Subcutaneous abdominal adipose tissue (tissue), 5 donors: ENCODE measurements around the gene TMEM174.

Source experiments
- H3K27ac ChIP-seq: one replicate; pipeline ENCODE4 v1.7.0; 2013; ENCODE audit warnings: low read depth, mild to moderate bottlenecking, inconsistent platforms, low read length, moderate library complexity
- H3K27me3 ChIP-seq, 5 donors: one replicate each; pipeline ENCODE4 v1.7.0; 2013; ENCODE audit warnings: low read length in 5 of 5, inconsistent platforms in 1 of 5; ENCODE audit not compliant: control insufficient read depth in 5 of 5, insufficient read depth in 4 of 5
- H3K36me3 ChIP-seq, 5 donors: one replicate each; pipeline ENCODE4 v1.7.0; 2013; ENCODE audit warnings: low read length in 5 of 5; ENCODE audit not compliant: control insufficient read depth in 5 of 5, insufficient read depth in 5 of 5
- H3K4me1 ChIP-seq, 5 donors: one replicate each; pipeline ENCODE4 v1.7.0; 2013; ENCODE audit warnings: low read length in 5 of 5, mild to moderate bottlenecking in 3 of 5, moderate library complexity in 1 of 5; ENCODE audit not compliant: control insufficient read depth in 5 of 5, insufficient read depth in 5 of 5
- H3K4me3 ChIP-seq, 5 donors: one replicate each; pipeline ENCODE4 v1.7.0; 2013; ENCODE audit warnings: low read length in 5 of 5, low read depth in 1 of 5
- H3K9ac ChIP-seq, 5 donors: one replicate each; pipeline ENCODE4 v1.7.0; 2013; ENCODE audit warnings: low read length in 5 of 5, mild to moderate bottlenecking in 4 of 5, moderate library complexity in 3 of 5
- H3K9me3 ChIP-seq, 5 donors: one replicate each; pipeline ENCODE4 v1.7.0; 2013; ENCODE audit warnings: low read length in 5 of 5; ENCODE audit not compliant: control insufficient read depth in 5 of 5
- donor health status: healthy.
- donor health status: healthy.
- donor health status: healthy.
- donor health status: healthy.
- donor health status: healthy.

The TMEM174 gene, protein sequence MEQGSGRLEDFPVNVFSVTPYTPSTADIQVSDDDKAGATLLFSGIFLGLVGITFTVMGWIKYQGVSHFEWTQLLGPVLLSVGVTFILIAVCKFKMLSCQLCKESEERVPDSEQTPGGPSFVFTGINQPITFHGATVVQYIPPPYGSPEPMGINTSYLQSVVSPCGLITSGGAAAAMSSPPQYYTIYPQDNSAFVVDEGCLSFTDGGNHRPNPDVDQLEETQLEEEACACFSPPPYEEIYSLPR

DNA sequence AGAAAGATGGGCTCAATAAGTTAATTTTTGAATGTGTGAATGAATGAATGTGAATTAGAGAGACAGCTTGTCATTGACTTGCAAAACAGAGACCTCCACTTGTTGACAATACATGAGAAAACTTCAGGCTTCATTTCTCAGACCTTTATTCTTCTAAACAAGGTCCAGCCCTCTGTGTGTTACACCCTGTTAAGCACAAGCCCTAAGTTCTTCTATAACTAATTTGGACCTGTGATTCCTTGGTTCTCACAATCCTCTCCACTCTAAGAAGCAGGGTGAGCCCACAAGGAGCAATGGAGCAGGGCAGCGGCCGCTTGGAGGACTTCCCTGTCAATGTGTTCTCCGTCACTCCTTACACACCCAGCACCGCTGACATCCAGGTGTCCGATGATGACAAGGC lies at the start of gene TMEM174:
Gene TMEM174 (plus strand): TSS at position 243 of the 400 bp plus-strand sequence. CDS start 51 bp downstream, at position 294.
- peaks cover 0 to 16% (median 4%) of the 10 kb centered on the region in 5 donors for H3K27me3 ChIP-seq
- no peaks in the 10 kb centered on the region for H3K9me3 ChIP-seq
- no peak within 1 kb of the TSS for H3K4me3 ChIP-seq
- H3K27ac ChIP-seq, result no peak within 1 kb of the TSS
- peaks cover 0 to 8% (median 0%) of the 10 kb centered on the region in 5 donors for H3K4me1 ChIP-seq
- H3K9ac ChIP-seq, result no peak within 1 kb of the TSS
- no peaks in the 10 kb centered on the region for H3K36me3 ChIP-seq

DNA sequence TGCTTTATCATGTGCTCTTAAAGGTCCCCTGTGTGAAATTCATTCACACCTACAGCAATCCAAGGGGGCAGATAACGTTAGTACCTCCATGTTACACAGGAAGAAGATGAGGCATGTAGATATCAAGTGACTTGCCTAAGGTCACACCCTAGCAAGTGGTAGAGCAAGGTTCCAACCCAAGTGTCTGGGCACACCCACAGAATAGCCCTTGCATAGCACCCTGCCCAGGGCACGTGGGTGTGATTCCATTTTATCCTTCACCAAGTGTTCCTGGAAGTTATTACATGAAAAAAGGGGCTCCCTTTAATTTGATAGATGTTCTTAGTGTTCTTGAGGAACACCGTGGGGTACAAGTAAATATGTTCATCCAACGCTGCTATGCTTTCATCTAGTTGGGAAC lies 47.7 kb upstream of the TMEM174 start:
- peaks cover 4 to 31% (median 12%) of the 10 kb centered on the region in 5 donors for H3K27me3 ChIP-seq
- H3K4me1 ChIP-seq, result peaks cover 0 to 8% (median 7%) of the 10 kb centered on the region in 5 donors
- no peak overlapping the region for H3K9ac ChIP-seq
- H3K4me3 ChIP-seq, result no peak overlapping the region
- H3K27ac ChIP-seq, result no peak overlapping the region
- H3K36me3 ChIP-seq, result no peaks in the 10 kb centered on the region
- no peaks in the 10 kb centered on the region for H3K9me3 ChIP-seq

DNA sequence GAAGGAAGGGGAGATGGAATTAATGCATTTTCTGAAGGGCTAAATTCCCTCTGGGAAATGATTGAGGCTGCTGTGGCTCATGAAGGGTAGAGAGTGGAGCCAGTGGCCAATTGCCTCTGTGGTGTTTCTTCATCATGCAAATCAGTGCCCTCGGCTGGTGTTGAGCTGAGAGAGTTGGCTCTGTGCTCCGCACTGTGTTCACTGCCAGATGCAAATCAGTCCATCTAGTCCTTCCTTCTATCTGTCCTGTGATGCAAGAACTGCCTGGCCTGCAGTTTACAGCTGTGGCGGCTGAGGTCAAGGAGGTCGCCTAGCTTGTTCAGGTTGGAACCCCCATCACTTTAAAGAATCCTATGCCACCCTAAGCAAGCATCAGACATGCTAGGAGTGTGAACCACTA lies 46.6 kb upstream of the TMEM174 start:
- Histone ChIP-seq H3K27ac (no peak overlapping the region), H3K4me1 (peaks cover 0 to 2% (median 0%) of the 10 kb centered on the region in 5 donors)

DNA sequence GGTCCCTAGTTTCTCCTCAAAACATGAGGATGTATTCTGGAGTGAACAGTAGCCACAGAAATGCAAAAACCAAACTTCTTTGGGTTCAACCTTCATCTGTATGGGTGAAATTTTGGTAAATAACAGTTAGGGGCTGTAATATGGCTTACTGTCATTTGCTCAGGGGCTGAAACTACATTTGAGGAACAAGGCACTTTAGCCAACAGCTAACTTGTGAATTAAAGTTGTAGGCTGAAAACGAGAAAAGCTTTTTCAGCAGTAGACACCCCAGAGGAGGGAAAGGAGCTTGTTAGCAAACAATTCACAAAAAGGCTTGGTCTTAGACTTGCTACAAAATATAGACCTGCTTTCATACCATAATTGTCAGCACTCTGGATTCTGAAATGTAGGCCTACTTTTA lies 46.0 kb upstream of the TMEM174 start:
- Histone ChIP-seq H3K4me1 (peaks cover 0 to 2% (median 0%) of the 10 kb centered on the region in 5 donors), H3K27ac (no peak overlapping the region), H3K9me3 (no peaks in the 10 kb centered on the region), H3K36me3 (no peaks in the 10 kb centered on the region), H3K4me3 (no peak overlapping the region), H3K27me3 (peaks cover 3 to 22% (median 7%) of the 10 kb centered on the region in 5 donors), H3K9ac (no peak overlapping the region)

More for the DNA sequence above, 46.6 kb upstream of the TMEM174 start:
- no peaks in the 10 kb centered on the region for H3K9me3 ChIP-seq
- H3K36me3 ChIP-seq, result no peaks in the 10 kb centered on the region
- peaks cover 4 to 26% (median 7%) of the 10 kb centered on the region in 5 donors for H3K27me3 ChIP-seq
- no peak overlapping the region for H3K4me3 ChIP-seq
- H3K9ac ChIP-seq, result no peak overlapping the region

DNA sequence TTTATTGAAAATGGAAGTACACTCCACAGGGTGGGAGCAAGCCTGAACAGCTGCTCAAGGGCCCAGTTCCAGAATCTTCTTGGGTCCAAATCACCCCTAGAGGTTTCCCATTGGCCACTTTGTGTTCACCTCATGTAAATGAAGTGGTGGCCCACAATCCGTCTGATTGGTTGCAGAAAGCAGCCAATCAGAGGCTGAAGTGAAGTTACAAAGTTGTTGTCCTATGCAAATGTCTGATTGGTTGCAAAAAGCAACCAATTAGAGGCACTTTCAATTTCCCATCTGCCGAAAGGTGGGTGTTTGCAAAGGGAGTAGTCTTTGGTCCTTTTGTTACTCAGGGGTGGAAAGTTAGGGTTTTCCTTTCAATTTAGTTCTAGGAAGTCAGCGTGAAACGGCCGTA lies 43.9 kb upstream of the TMEM174 start:
- Histone ChIP-seq H3K36me3 (no peaks in the 10 kb centered on the region), H3K9me3 (no peaks in the 10 kb centered on the region), H3K9ac (no peak overlapping the region), H3K4me1 (no peaks in the 10 kb centered on the region), H3K4me3 (no peak overlapping the region), H3K27ac (no peak overlapping the region), H3K27me3 (peaks cover 0 to 10% (median 0%) of the 10 kb centered on the region in 5 donors)

DNA sequence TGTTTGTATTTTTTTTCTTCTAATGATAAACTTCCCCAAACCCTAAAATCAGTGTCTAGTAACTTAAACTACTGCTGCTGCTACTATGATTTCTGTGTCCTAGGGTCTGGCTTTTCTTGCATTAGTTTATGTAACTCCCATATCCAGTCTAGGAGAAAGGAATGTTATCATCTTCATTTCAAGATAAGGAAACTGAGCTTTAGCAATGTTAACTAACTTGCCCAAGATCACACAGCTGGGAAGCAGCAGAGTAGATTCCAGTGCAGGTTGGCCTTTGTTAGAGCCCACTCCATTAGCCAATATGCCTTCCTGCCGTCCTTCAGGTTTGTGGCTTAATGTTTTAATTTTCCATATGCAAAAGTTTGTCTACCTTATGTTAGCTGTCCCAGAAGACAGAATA lies 42.2 kb upstream of the TMEM174 start:
- no peak overlapping the region for H3K4me3 ChIP-seq
- H3K27ac ChIP-seq, result no peak overlapping the region
- H3K4me1 ChIP-seq, result no peaks in the 10 kb centered on the region
- no peak overlapping the region for H3K9ac ChIP-seq
- no peaks in the 10 kb centered on the region for H3K36me3 ChIP-seq
- no peaks in the 10 kb centered on the region for H3K9me3 ChIP-seq
- H3K27me3 ChIP-seq, result peaks cover 0 to 12% (median 5%) of the 10 kb centered on the region in 5 donors

DNA sequence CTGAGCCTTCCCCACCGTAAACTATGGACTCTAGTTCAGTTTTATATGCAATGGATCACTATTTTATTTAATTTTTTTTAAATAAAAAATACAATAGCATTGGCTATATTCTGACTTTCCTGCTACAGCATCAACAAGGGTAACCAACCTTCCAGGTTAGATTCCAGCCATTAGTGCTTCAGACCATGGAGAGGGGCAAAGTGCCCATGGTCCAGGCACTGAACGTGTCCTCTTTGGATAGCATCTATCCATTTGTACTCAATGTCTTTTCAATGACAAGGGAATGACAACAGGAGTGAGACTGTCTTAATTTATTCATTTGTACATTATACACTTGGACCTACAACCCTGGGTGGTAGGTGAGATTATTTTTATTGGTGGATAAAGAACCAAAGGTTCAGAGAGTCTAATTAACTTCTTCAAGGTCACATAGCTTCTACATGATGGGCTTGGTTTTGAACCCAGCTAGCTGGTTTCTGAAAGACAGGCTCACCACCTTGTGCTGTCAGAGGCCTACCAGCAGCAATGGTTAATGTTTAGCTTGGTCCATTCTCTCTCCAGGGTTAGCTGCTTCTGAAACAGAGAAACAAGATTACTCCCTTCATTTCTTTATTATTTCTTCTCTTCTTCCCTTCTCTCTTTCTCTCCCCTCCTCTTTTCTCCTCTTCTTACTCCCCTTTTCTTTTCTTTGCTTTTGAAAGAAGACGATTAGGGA lies 41.1 kb upstream of the TMEM174 start:
- Histone ChIP-seq H3K4me3 (no peak overlapping the region), H3K27ac (no peak overlapping the region), H3K9me3 (no peaks in the 10 kb centered on the region), H3K9ac (no peak overlapping the region), H3K36me3 (no peaks in the 10 kb centered on the region), H3K27me3 (peaks cover 5 to 23% (median 9%) of the 10 kb centered on the region in 5 donors), H3K4me1 (peaks cover 0 to 6% (median 0%) of the 10 kb centered on the region in 5 donors)

DNA sequence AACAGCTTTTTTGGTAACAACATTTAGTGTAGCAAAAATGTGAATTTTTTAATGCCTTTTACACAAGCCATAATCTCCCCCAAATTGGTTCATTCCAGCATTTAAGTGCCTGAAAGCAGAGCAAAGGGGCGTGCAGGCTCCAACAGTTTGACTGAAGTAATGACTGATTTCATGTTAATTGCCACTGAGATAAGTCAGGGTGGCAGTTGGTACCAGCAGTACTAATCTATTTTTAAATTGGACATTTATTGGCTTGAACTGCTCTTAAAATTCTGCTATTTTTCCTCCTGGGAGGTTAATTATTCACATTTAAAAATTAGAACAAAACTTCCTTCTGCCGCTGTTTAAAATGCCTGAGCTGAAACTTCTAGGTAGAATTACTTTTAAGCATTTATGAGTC lies 40.2 kb upstream of the TMEM174 start:
- peaks cover 10 to 29% (median 13%) of the 10 kb centered on the region in 5 donors for H3K27me3 ChIP-seq
- H3K4me3 ChIP-seq, result no peak overlapping the region
- H3K36me3 ChIP-seq, result no peaks in the 10 kb centered on the region
- no peak overlapping the region for H3K9ac ChIP-seq
- no peaks in the 10 kb centered on the region for H3K9me3 ChIP-seq
- H3K4me1 ChIP-seq, result peaks cover 0 to 6% (median 0%) of the 10 kb centered on the region in 5 donors
- no peak overlapping the region for H3K27ac ChIP-seq

DNA sequence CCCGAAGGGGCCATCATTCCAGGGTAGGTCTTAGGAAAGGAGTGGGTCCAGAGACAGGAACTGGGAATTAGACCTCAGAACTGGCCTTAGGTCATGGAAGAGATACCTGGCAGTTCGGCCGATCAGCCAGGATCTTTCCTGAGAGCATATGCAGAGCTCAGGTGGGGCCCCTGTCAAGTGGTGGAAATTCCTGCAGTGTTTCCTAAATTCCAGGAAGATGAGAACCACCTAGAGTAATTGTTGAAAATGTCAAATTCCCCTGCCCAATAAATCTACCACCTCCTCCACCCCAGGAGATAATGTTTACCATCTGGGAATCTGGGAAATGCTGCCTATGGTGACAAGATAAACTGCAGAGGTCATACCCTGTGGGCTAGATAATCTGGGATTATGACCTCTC lies 38.0 kb upstream of the TMEM174 start:
- no peaks in the 10 kb centered on the region for H3K9me3 ChIP-seq
- peaks cover 12 to 29% (median 19%) of the 10 kb centered on the region in 5 donors for H3K27me3 ChIP-seq
- no peak overlapping the region for H3K9ac ChIP-seq

DNA sequence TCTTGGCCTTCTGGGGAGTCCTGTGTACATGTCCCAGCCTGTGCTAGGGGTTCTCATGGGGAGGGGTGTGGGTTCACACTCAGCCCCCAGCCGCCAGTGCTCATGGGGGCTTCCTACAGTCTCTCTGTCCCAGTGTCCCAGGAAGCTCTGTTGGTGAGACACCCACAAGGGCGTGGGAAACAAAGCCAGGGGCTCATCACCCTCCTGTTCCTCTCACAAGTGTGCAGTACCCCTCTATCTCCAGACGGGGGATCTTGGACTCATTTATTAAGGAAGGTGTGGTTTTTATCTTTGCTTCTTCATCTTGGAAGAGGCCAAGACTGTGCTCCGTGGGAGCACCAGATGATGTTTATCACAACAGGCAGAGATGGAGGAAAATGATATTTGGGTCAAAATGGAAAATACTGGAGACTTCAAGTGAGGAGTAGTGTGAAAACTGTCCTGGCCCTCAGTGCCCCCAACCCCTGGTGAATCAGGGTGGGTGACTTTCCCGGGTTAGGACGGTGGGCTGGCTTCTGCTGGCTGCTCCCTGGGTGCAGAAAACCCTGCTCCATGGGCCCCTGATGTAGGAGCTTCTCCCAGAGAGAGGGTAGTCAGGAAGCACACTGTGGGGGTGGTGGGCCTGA lies 37.5 kb upstream of the TMEM174 start:
- Histone ChIP-seq H3K9ac (no peak overlapping the region), H3K36me3 (no peaks in the 10 kb centered on the region), H3K27me3 (peaks cover 12 to 25% (median 19%) of the 10 kb centered on the region in 5 donors), H3K27ac (no peak overlapping the region), H3K4me3 (no peak overlapping the region), H3K4me1 (peaks cover 0 to 6% (median 0%) of the 10 kb centered on the region in 5 donors), H3K9me3 (no peaks in the 10 kb centered on the region)

More for the DNA sequence above, 38.0 kb upstream of the TMEM174 start:
- no peaks in the 10 kb centered on the region for H3K36me3 ChIP-seq
- no peak overlapping the region for H3K27ac ChIP-seq
- no peak overlapping the region for H3K4me3 ChIP-seq
- peaks cover 0 to 6% (median 0%) of the 10 kb centered on the region in 5 donors for H3K4me1 ChIP-seq
